ENCODE data around the gene CCDC167.
"Not testable (repeated sequence)": the region's sequence is repeated elsewhere in the genome, so short reads cannot be mapped to it uniquely, and the experiment has no call there.

CCDC167 gene

DNA sequence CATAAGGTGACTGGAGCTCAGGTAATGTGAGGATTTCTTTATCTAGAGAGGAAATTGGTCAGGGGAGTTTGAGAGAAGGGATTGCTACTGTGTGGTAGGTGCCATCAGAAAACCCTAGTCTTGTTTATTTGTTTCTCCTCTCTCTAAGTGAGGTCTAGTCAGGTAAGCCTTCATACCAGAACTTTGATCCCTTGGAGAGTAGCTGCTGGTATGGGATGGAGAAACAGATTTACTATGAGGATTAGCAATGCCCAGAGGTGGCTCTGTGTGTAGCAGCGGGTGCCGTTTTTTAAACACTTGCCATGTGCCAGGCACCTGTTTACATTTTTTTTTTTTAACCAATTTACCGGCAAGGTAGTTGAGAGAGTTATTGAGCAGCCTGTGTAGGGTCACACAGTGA, 47.2 kb downstream of the CCDC167 start:
- no peaks in the 10 kb centered on the region for H3K79me2 ChIP-seq (ENCODE audit: control insufficient read depth, low read length)
- no peak overlapping the region for H3K4me2 ChIP-seq (ENCODE audit: low read length)
- H3F3A ChIP-seq (ENCODE audit: control insufficient read depth, insufficient read depth) = no peaks in the 10 kb centered on the region
- no peaks in the 10 kb centered on the region for H3K9me2 ChIP-seq (replicated peaks; ENCODE audit: control insufficient read depth, low read length)
- TF ChIP-seq, protein P1, sequence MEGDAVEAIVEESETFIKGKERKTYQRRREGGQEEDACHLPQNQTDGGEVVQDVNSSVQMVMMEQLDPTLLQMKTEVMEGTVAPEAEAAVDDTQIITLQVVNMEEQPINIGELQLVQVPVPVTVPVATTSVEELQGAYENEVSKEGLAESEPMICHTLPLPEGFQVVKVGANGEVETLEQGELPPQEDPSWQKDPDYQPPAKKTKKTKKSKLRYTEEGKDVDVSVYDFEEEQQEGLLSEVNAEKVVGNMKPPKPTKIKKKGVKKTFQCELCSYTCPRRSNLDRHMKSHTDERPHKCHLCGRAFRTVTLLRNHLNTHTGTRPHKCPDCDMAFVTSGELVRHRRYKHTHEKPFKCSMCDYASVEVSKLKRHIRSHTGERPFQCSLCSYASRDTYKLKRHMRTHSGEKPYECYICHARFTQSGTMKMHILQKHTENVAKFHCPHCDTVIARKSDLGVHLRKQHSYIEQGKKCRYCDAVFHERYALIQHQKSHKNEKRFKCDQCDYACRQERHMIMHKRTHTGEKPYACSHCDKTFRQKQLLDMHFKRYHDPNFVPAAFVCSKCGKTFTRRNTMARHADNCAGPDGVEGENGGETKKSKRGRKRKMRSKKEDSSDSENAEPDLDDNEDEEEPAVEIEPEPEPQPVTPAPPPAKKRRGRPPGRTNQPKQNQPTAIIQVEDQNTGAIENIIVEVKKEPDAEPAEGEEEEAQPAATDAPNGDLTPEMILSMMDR (IDR thresholded peaks at IDR 0.05; ENCODE audit: low read depth, low read length, poor library complexity, severe bottlenecking) = no peak
- no peak for TF ChIP-seq EZH2phosphoT487 (IDR thresholded peaks at IDR 0.05; ENCODE audit: borderline replicate concordance, low read length)
- H3K36me3 ChIP-seq (ENCODE audit: control insufficient read depth, low read length) = peaks cover 61% of the 10 kb centered on the region
- H3K4me3 ChIP-seq (ENCODE audit: low read length) = no peak overlapping the region
- H3K27me3 ChIP-seq (ENCODE audit: control insufficient read depth, low read length) = no peaks in the 10 kb centered on the region
- no peaks in the 10 kb centered on the region for H3K9me3 ChIP-seq (ENCODE audit: control insufficient read depth, insufficient read depth, low read length)
- H4K20me1 ChIP-seq (ENCODE audit: control insufficient read depth, insufficient read depth, low read depth, low read length) = no peaks in the 10 kb centered on the region
- H3K27ac ChIP-seq (ENCODE audit: low read depth, low read length) = no peak overlapping the region
- H3K4me1 ChIP-seq (ENCODE audit: control insufficient read depth, low read length) = no peaks in the 10 kb centered on the region

DNA sequence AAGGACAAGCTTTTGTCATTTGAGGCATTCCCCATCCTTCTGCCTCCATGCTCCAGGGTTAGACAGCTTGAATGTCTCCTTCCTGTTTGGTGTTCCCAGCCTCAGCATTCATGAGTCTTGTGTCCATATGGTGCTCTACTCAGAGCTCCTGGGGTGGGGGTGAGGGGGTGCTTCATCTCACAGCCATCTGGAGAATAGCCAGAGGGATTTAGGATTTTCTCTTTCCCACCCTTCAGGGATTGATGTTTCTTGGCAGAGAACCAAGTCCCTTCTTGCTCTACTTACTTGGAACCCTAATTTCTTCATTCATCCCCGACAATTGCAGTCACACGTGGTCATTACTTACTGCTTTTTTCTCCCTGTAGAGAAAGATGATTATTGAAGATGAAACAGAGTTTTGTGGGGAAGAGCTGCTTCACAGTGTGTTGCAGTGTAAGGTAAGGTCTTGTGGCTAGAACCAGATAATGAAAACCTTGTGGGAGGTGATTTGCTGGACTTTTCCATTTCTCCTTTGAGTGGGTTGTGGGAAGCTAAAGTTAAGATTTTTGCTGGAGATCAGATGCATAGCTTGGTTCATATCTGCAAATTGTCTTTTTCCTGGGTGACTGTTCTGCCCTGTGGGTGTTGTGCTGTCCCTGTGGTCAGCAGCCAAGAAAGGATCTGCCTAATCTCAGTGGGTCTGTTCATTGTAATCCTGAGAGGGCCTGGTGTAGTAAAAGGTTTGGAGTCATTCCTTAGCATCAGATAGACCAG, 48.1 kb downstream of the CCDC167 start:
- Histone ChIP-seq H3K9me3 (ENCODE audit: control insufficient read depth, insufficient read depth, low read length) (no peaks in the 10 kb centered on the region), H3K79me2 (ENCODE audit: control insufficient read depth, low read length) (no peaks in the 10 kb centered on the region), H3K4me1 (ENCODE audit: control insufficient read depth, low read length) (no peaks in the 10 kb centered on the region), H3K27me3 (ENCODE audit: control insufficient read depth, low read length) (no peaks in the 10 kb centered on the region), H3K27ac (ENCODE audit: low read depth, low read length) (no peak overlapping the region), H3K4me2 (ENCODE audit: low read length) (no peak overlapping the region), H4K20me1 (ENCODE audit: control insufficient read depth, insufficient read depth, low read depth, low read length) (no peaks in the 10 kb centered on the region), H3K9me2 (replicated peaks; ENCODE audit: control insufficient read depth, low read length) (no peaks in the 10 kb centered on the region), H3K36me3 (ENCODE audit: control insufficient read depth, low read length) (peaks cover 68% of the 10 kb centered on the region), H3F3A (ENCODE audit: control insufficient read depth, insufficient read depth) (no peaks in the 10 kb centered on the region), H3K4me3 (ENCODE audit: low read length) (no peak overlapping the region)
- TF ChIP-seq, protein P1 (IDR thresholded peaks at IDR 0.05; ENCODE audit: low read depth, low read length, poor library complexity, severe bottlenecking) = no peak
- no peak for TF ChIP-seq EZH2phosphoT487 (IDR thresholded peaks at IDR 0.05; ENCODE audit: borderline replicate concordance, low read length)

DNA sequence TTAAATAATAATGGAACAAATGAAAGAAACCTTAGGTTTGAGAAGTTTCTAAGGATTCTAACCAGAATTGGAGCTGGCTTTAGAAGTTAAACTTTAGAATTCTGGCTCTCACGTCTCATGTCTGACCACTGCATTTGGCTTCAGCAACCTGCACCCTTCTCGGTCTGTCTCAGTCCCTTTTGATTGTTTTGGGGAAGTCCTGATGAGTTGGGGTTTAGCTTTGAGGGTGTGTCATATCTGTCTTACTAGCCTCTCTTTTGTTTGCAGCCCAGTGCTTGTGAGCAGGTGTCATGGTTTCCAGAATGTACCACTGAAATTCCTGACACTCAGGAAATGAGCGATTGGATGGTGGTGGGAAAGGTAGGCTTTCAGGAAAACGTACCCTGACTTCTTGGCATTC, 49.7 kb downstream of the CCDC167 start:
- peaks cover 65% of the 10 kb centered on the region for H3K36me3 ChIP-seq (ENCODE audit: control insufficient read depth, low read length)
- H3K79me2 ChIP-seq (ENCODE audit: control insufficient read depth, low read length) = no peaks in the 10 kb centered on the region
- no peak for TF ChIP-seq EZH2phosphoT487 (IDR thresholded peaks at IDR 0.05; ENCODE audit: borderline replicate concordance, low read length)
- H3K4me1 ChIP-seq (ENCODE audit: control insufficient read depth, low read length) = no peaks in the 10 kb centered on the region
- no peak overlapping the region for H3K4me2 ChIP-seq (ENCODE audit: low read length)
- H3K9me3 ChIP-seq (ENCODE audit: control insufficient read depth, insufficient read depth, low read length) = no peaks in the 10 kb centered on the region
- no peak overlapping the region for H3K4me3 ChIP-seq (ENCODE audit: low read length)
- H4K20me1 ChIP-seq (ENCODE audit: control insufficient read depth, insufficient read depth, low read depth, low read length) = no peaks in the 10 kb centered on the region
- H3K9me2 ChIP-seq (replicated peaks; ENCODE audit: control insufficient read depth, low read length) = no peaks in the 10 kb centered on the region
- H3K27ac ChIP-seq (ENCODE audit: low read depth, low read length) = no peak overlapping the region
- H3K27me3 ChIP-seq (ENCODE audit: control insufficient read depth, low read length) = no peaks in the 10 kb centered on the region
- H3F3A ChIP-seq (ENCODE audit: control insufficient read depth, insufficient read depth) = no peaks in the 10 kb centered on the region

DNA sequence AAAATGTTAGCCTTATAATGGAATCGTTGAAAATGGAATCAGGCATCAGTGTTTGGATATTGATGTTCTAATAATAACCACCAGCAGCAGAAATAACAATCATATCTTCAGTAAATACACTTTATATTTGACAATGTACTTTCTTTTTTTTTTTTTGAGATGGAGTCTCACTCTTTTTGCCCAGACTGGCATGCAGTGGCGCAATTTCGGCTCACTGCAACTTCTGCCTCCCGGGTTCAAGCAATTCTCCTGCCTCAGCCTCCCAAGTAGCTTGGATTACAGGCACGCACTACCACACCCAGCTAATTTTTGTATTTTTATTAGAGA, 56.5 kb downstream of the CCDC167 start:
- not testable (repeated sequence) for H4K20me1 ChIP-seq (ENCODE audit: control insufficient read depth, insufficient read depth, low read depth, low read length); H3K9me2 ChIP-seq (replicated peaks; ENCODE audit: control insufficient read depth, low read length); H3K4me3 ChIP-seq (ENCODE audit: low read length); H3F3A ChIP-seq (ENCODE audit: control insufficient read depth, insufficient read depth); H3K4me1 ChIP-seq (ENCODE audit: control insufficient read depth, low read length); H3K27ac ChIP-seq (ENCODE audit: low read depth, low read length); H3K79me2 ChIP-seq (ENCODE audit: control insufficient read depth, low read length); H3K9me3 ChIP-seq (ENCODE audit: control insufficient read depth, insufficient read depth, low read length); H3K4me2 ChIP-seq (ENCODE audit: low read length); H3K27me3 ChIP-seq (ENCODE audit: control insufficient read depth, low read length)
- H3K36me3 ChIP-seq (ENCODE audit: control insufficient read depth, low read length) = peaks cover 54% of the 10 kb centered on the region
